HG03159 (cell line): ENCODE measurements around the gene SUPT16H.
"Not testable (repeated sequence)": the region's sequence is repeated elsewhere in the genome, so short reads cannot be mapped to it uniquely, and the experiment has no call there.

Source experiments
- ATAC-seq: cut with Tn5 transposase; IDR thresholded peaks from one replicate; pipeline ENCODE4 v1.9.1; 2021; ENCODE audit warnings: mild to moderate bottlenecking, moderate library complexity; ENCODE audit not compliant: unreplicated experiment

The SUPT16H gene

DNA sequence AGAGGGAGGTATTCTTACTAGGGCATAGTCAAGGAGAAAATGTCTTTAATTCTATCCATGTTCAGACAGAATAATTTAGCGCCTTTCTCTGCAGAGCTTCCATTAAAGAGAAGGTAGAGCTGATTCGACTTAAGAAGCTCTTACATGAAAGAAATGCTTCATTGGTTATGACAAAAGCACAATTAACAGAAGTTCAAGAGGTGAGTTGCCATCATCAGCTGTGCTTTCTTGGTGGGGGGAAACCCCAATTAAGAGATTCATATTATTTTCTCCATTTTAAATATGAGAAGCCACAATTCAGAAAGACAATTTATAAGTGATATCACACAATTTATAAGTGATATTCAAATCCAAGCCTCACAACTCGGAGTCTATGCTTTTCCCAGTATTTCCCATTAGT is 76.2 kb downstream of the SUPT16H start:
- no peak for ATAC-seq

DNA sequence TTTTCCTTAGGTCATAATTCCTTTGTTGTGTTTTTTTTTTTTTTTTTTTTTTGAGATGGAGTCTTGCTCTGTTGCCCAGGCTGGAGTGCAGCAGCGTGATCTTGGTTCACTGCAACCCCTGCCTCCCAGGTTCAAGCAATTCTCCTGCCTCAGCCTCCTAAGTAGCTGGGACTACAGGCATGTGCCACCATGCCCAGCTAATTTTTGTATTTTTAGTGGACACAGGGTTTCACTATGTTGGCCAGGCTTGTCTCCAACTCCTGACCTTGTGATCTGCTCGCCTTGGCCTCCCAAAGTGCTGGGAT is 81.0 kb downstream of the SUPT16H start:
- not testable (repeated sequence) for ATAC-seq

DNA sequence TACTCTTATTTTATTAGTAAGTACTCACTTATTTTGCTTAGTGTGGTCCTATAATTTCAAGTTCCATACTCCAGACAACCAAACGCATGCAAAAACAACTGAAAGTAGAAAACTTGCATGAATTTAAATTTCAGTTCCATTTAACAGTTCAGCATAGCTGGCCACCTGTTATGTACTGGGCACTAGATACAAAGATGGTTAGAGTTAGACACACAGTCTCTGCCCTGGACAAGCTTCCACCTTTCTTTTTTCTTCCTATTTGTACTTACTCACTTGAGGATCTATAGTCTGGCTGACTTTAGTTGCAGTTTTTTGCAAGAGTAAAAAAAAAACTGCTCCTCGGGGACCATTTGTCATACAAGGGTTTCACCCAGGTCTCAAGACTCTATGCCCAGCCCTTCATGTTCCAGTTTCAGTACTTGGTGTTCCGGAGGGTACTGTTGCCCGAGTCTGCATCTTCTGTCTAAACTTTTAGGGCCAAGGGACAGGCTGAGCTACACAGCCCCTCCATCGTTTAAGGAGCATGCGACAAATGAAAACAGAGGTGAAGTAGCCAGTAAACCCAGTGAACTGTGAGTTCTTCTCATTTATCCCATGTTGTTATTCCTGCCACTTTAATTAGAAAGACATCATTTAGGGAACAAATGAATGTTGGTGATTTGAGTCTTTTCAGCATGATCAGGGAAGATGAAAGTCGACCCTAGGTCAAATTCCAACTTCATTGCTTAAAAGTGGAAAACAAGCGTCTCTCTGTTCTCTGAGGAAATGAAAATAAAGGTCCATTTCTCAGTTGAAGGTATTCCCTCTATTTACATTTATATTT is 81.6 kb downstream of the SUPT16H start:
- no peak for ATAC-seq
